Tibial nerve (tissue), 4 donors: ENCODE measurements around the gene MYO1D. TPM values are rescaled to one million over a fixed set of nuclear protein-coding genes. Genes with fewer than 3 reads are reported as not detected.

Experiments used
- DNase-seq, 2 donors: peaks; one replicate each; pipeline ENCODE4 v3.0.0-alpha.2; 2019; ENCODE audit warnings: low spot score in 2 of 2
- H3K27ac ChIP-seq, 4 donors: fragments of 200-600 bp; sonication (generic) in 3 of 4; one replicate each; pipeline ENCODE4 v1.5.1; 2017 to 2019; ENCODE audit warnings: mild to moderate bottlenecking in 1 of 4
- H3K27me3 ChIP-seq, 2 donors: fragments of 200-600 bp; sonication (generic) in 1 of 2; one replicate each; pipeline versions ENCODE4 v1.5.1 to v1.6.0; 2017 to 2019
- H3K36me3 ChIP-seq, 3 donors: fragments of 200-600 bp; sonication (generic); one replicate each; pipeline ENCODE4 v1.5.1; 2018 to 2019
- H3K4me1 ChIP-seq, 4 donors: fragments of 200-600 bp; sonication (generic) in 3 of 4; one replicate each; pipeline ENCODE4 v1.5.1; 2017 to 2019
- H3K4me3 ChIP-seq, 4 donors: fragments of 200-600 bp; sonication (generic) in 3 of 4; one replicate each; pipeline ENCODE4 v1.5.1; 2017 to 2019; ENCODE audit warnings: mild to moderate bottlenecking in 1 of 4, moderate library complexity in 1 of 4
- H3K9me3 ChIP-seq, 4 donors: fragments of 200-600 bp; sonication (generic) in 3 of 4; one replicate each; pipeline ENCODE4 v1.5.1; 2017 to 2019
- CTCF ChIP-seq, 5 experiments: fragments of 200-600 bp in 3 of 5; fragments of 450-650 bp in 2 of 5; sonication (generic) in 3 of 5; IDR thresholded peaks; one replicate each; pipeline ENCODE4 v1.5.1; 2016 to 2019; ENCODE audit warnings: antibody characterized with exemption in 5 of 5, mild to moderate bottlenecking in 3 of 5, moderate library complexity in 2 of 5
- EP300 ChIP-seq, 2 donors: sonication (generic); formaldehyde crosslinking; IDR thresholded peaks; one replicate each; pipeline ENCODE4 v1.6.1; 2017; ENCODE audit warnings: antibody characterized with exemption in 2 of 2, mild to moderate bottlenecking in 1 of 2
- POLR2A ChIP-seq, 2 donors: fragments of 450-650 bp; IDR thresholded peaks; one replicate each; pipeline ENCODE4 v1.6.1; 2017; ENCODE audit warnings: antibody characterized with exemption in 2 of 2, mild to moderate bottlenecking in 2 of 2, moderate library complexity in 2 of 2
- WGBS, 2 donors: methylation state at CpG; one replicate each; pipeline ENCODE4 v1.1.5; 2018; 5-methylcytosine and 5-hydroxymethylcytosine counted together
- total RNA-seq, 4 donors: library from RNA; depleted of rRNA; stranded (reverse); fragments of >200 nt; gene quantifications; one replicate each; pipeline ENCODE4 v1.1.0, GENCODE V29; 2016

The MYO1D gene
- total RNA-seq, 4 donors from 2014 or later: 28.5 to 49.6 (median 42.4) TPM

GRCh38 chr17:32590974-32591373 lies 285.9 kb downstream of the MYO1D start:
- no peak overlapping the region for H3K27ac ChIP-seq
- 77 to 79% methylated on average over 4 of the region's 4 CpGs for WGBS, 2 donors
- H3K36me3 ChIP-seq: no peaks in the 10 kb centered on the region
- DNase-seq: no peak
- no peak overlapping the region for H3K4me3 ChIP-seq
- H3K9me3 ChIP-seq: no peaks in the 10 kb centered on the region
- H3K27me3 ChIP-seq: no peaks in the 10 kb centered on the region
- TF ChIP-seq CTCF (IDR thresholded peaks at IDR 0.05) (no peak), EP300 (IDR thresholded peaks at IDR 0.05) (no peak), POLR2A (IDR thresholded peaks at IDR 0.05) (no peak)
- no peaks in the 10 kb centered on the region for H3K4me1 ChIP-seq

GRCh38 chr17:32588982-32589381 lies 287.9 kb downstream of the MYO1D start:
- WGBS, 2 donors: 79 to 82% methylated on average over 6 of the region's 6 CpGs
- no peaks in the 10 kb centered on the region for H3K36me3 ChIP-seq
- no peak for DNase-seq
- peaks cover 0 to 3% (median 0%) of the 10 kb centered on the region in 4 donors for H3K9me3 ChIP-seq
- TF ChIP-seq EP300 (IDR thresholded peaks at IDR 0.05) (no peak), POLR2A (IDR thresholded peaks at IDR 0.05) (no peak), CTCF (IDR thresholded peaks at IDR 0.05) (no peak)
- no peak overlapping the region for H3K27ac ChIP-seq
- no peak overlapping the region for H3K4me3 ChIP-seq
- H3K4me1 ChIP-seq: no peaks in the 10 kb centered on the region
- no peaks in the 10 kb centered on the region for H3K27me3 ChIP-seq

- Histone ChIP-seq H3K4me3 (no peak overlapping the region), H3K27me3 (no peaks in the 10 kb centered on the region), H3K27ac (no peak overlapping the region), H3K4me1 (no peaks in the 10 kb centered on the region), H3K36me3 (no peaks in the 10 kb centered on the region), H3K9me3 (peaks cover 0 to 12% (median under 1%) of the 10 kb centered on the region in 4 donors)
- DNase-seq: no peak
- TF ChIP-seq CTCF (IDR thresholded peaks at IDR 0.05) (no peak), POLR2A (IDR thresholded peaks at IDR 0.05) (no peak), EP300 (IDR thresholded peaks at IDR 0.05) (no peak)
- 62 to 64% methylated on average over 3 of the region's 3 CpGs for WGBS, 2 donors
Observed at GRCh38 chr17:32588135-32588534, 288.8 kb downstream of the MYO1D start.

GRCh38 chr17:32586666-32587065 lies 290.3 kb downstream of the MYO1D start:
- TF ChIP-seq EP300 (IDR thresholded peaks at IDR 0.05) (no peak), POLR2A (IDR thresholded peaks at IDR 0.05) (no peak)
- Histone ChIP-seq H3K4me1 (no peaks in the 10 kb centered on the region), H3K9me3 (peaks cover 0 to 27% (median 4%) of the 10 kb centered on the region in 4 donors), H3K27ac (no peak overlapping the region), H3K36me3 (no peaks in the 10 kb centered on the region), H3K4me3 (no peak overlapping the region), H3K27me3 (no peaks in the 10 kb centered on the region)
- DNase-seq: no peak
- WGBS, 2 donors: 76 to 84% methylated on average over 2 of the region's 2 CpGs

GRCh38 chr17:32584792-32585191 lies 292.1 kb downstream of the MYO1D start:
- Histone ChIP-seq H3K27me3 (no peaks in the 10 kb centered on the region), H3K4me1 (no peaks in the 10 kb centered on the region), H3K36me3 (no peaks in the 10 kb centered on the region), H3K9me3 (peaks cover 0 to 39% (median 7%) of the 10 kb centered on the region in 4 donors), H3K27ac (no peak overlapping the region), H3K4me3 (no peak overlapping the region)
- DNase-seq: no peak
- TF ChIP-seq EP300 (IDR thresholded peaks at IDR 0.05) (no peak), CTCF (IDR thresholded peaks at IDR 0.05) (no peak), POLR2A (IDR thresholded peaks at IDR 0.05) (no peak)
- 72 to 73% methylated on average over 1 of the region's 1 CpG for WGBS, 2 donors

- 85 to 91% methylated on average over 1 of the region's 1 CpG for WGBS, 2 donors
- H3K27ac ChIP-seq: no peak overlapping the region
- TF ChIP-seq EP300 (IDR thresholded peaks at IDR 0.05) (no peak), CTCF (IDR thresholded peaks at IDR 0.05) (no peak), POLR2A (IDR thresholded peaks at IDR 0.05) (no peak)
- H3K4me1 ChIP-seq: no peaks in the 10 kb centered on the region
- H3K4me3 ChIP-seq: no peak overlapping the region
- H3K9me3 ChIP-seq: peaks cover 0 to 39% (median 7%) of the 10 kb centered on the region in 4 donors
- no peaks in the 10 kb centered on the region for H3K27me3 ChIP-seq
- H3K36me3 ChIP-seq: no peaks in the 10 kb centered on the region
- DNase-seq: no peak
Observed at GRCh38 chr17:32583053-32583452, 293.9 kb downstream of the MYO1D start.
